SK-N-SH (cell line): ENCODE data around the gene SRSF12. TPM values are rescaled to one million over a fixed set of nuclear protein-coding genes. Genes with fewer than 3 reads are reported as not detected.

ENCODE experiments used
- CTCF ChIA-PET: fragments of 300-600, 350-600 bp; formaldehyde crosslinking; extraction: SDS; loops from one replicate; lab custom pipeline; 2021; lab: Yijun Ruan, JAX
- POLR2A ChIA-PET: fragments of 350-600 bp; sonication (Branson Sonifier 250); formaldehyde crosslinking; extraction: SDS; loops from one replicate; lab custom pipeline; 2020; ENCODE audit warnings: antibody characterized with exemption, inconsistent platforms; lab: Yijun Ruan, JAX
- DNase-seq: peaks from one replicate; pipeline ENCODE4 v3.0.0; 2012
- H2AFZ ChIP-seq: fragments of 200-600 bp; sonication (generic); 2 replicates; pipeline ENCODE4 v1.8.1; 2016; ENCODE audit warnings: antibody characterized with exemption, mild to moderate bottlenecking, low read depth
- H3F3A ChIP-seq: fragments of 200-600 bp; sonication (generic); replicated peaks from 2 replicates; pipeline ENCODE3; 2016; ENCODE audit warnings: antibody characterized with exemption, mild to moderate bottlenecking; ENCODE audit not compliant: insufficient read depth
- H3K27ac ChIP-seq, 2 experiments: fragments of 200-500 bp in 1 of 2; fragments of 200-600 bp in 1 of 2; sonication (Bioruptor generic) in 1 of 2; sonication (generic), shearing (Covaris generic) in 1 of 2; 2 replicates each; pipeline versions ENCODE4 v1.5.1 to v1.6.1; 2014 to 2016; ENCODE audit warnings: low read depth in 2 of 2, inconsistent platforms in 1 of 2, low read length in 1 of 2, mild to moderate bottlenecking in 1 of 2, mixed read lengths in 1 of 2
- H3K27me3 ChIP-seq: fragments of 200-600 bp; sonication (generic), shearing (Covaris generic); 2 replicates; pipeline ENCODE4 v1.6.1; 2016; ENCODE audit warnings: mixed run types; ENCODE audit not compliant: insufficient read depth
- H3K36me3 ChIP-seq, 2 experiments: fragments of 200-500 bp in 1 of 2; fragments of 200-600 bp in 1 of 2; sonication (Bioruptor generic) in 1 of 2; sonication (generic) in 1 of 2; replicated peaks in 1 of 2; 2 replicates each; pipeline versions ENCODE3 to v1.5.1; 2014 to 2016; ENCODE audit warnings: low read length in 1 of 2, mild to moderate bottlenecking in 1 of 2; ENCODE audit not compliant: insufficient read depth in 2 of 2, control insufficient read depth in 1 of 2
- H3K4me1 ChIP-seq, 2 experiments: fragments of 200-500 bp in 1 of 2; fragments of 200-600 bp in 1 of 2; sonication (Bioruptor generic) in 1 of 2; sonication (generic), shearing (Covaris generic) in 1 of 2; 2 replicates each; pipeline versions ENCODE4 v1.5.1 to v1.6.1; 2014 to 2016; ENCODE audit warnings: low read depth in 1 of 2, low read length in 1 of 2, mixed run types in 1 of 2; ENCODE audit not compliant: insufficient read depth in 2 of 2, control insufficient read depth in 1 of 2
- H3K4me2 ChIP-seq: fragments of 200-600 bp; sonication (generic), shearing (Covaris generic); 2 replicates; pipeline ENCODE4 v1.6.1; 2017; ENCODE audit warnings: mixed run types
- H3K4me3 ChIP-seq, 2 experiments: fragments of 200-500 bp in 1 of 2; fragments of 200-600 bp in 1 of 2; sonication (Bioruptor generic) in 1 of 2; sonication (generic), shearing (Covaris generic) in 1 of 2; 2 replicates each; pipeline versions ENCODE4 v1.5.1 to v1.8.1; 2014 to 2016; ENCODE audit warnings: low read depth in 2 of 2, inconsistent platforms in 1 of 2, low read length in 1 of 2, mild to moderate bottlenecking in 1 of 2, mixed read lengths in 1 of 2, moderate library complexity in 1 of 2
- H3K79me2 ChIP-seq: fragments of 200-600 bp; sonication (generic); 2 replicates; pipeline ENCODE4 v1.8.1; 2017; ENCODE audit warnings: mild to moderate bottlenecking; ENCODE audit not compliant: insufficient read depth
- H3K9ac ChIP-seq: fragments of 200-600 bp; sonication (generic); 2 replicates; pipeline ENCODE4 v1.6.1; 2017; ENCODE audit warnings: mixed run types
- H3K9me2 ChIP-seq: fragments of 200-600 bp; sonication (generic); 2 replicates; pipeline ENCODE4 v1.6.1; 2017; ENCODE audit warnings: mixed run types
- H3K9me3 ChIP-seq: fragments of 200-600 bp; sonication (generic); 2 replicates; pipeline ENCODE4 v1.6.1; 2017; ENCODE audit warnings: mixed run types, mild to moderate bottlenecking, moderate library complexity
- H4K20me1 ChIP-seq: fragments of 200-600 bp; sonication (generic); 2 replicates; pipeline ENCODE4 v1.6.1; 2017; ENCODE audit warnings: mild to moderate bottlenecking, mixed run types; ENCODE audit not compliant: insufficient read depth
- CHD2 ChIP-seq: fragments of 150-350 bp; IDR thresholded peaks from 2 replicates; pipeline ENCODE4 v1.6.1; 2018; ENCODE audit warnings: low read length; ENCODE audit not compliant: partially characterized antibody
- EP300 ChIP-seq, 2 experiments: IDR thresholded peaks; 2 replicates each; pipeline versions ENCODE4 v1.4.0 to v1.6.1; 2012; ENCODE audit warnings: borderline replicate concordance in 1 of 2, low read depth in 1 of 2, low read length in 1 of 2
- FOSL2 ChIP-seq: IDR thresholded peaks from 2 replicates; pipeline ENCODE4 v1.4.0; 2012; ENCODE audit warnings: low read depth, mild to moderate bottlenecking, moderate library complexity, borderline replicate concordance
- GABPA ChIP-seq: IDR thresholded peaks from 2 replicates; pipeline ENCODE4 v1.4.0; 2012; ENCODE audit warnings: low read depth, mild to moderate bottlenecking
- JUND ChIP-seq: IDR thresholded peaks from 2 replicates; pipeline ENCODE4 v1.4.0; 2012
- MEF2A ChIP-seq: IDR thresholded peaks from 2 replicates; pipeline ENCODE4 v1.4.0; 2012; ENCODE audit warnings: low read depth, borderline replicate concordance
- NFIC ChIP-seq: IDR thresholded peaks from 2 replicates; pipeline ENCODE4 v1.4.0; 2012; ENCODE audit warnings: borderline replicate concordance
- NRF1 ChIP-seq: IDR thresholded peaks from 2 replicates; pipeline ENCODE4 v1.6.1; 2012; ENCODE audit warnings: low read depth, mild to moderate bottlenecking, low read length
- RAD21 ChIP-seq: IDR thresholded peaks from 2 replicates; pipeline ENCODE4 v1.6.1; 2012; ENCODE audit warnings: mild to moderate bottlenecking, low read length
- SIN3A ChIP-seq: IDR thresholded peaks from 2 replicates; pipeline ENCODE4 v1.6.1; 2012; ENCODE audit warnings: low read depth, mild to moderate bottlenecking, low read length, moderate library complexity, borderline replicate concordance
- TAF1 ChIP-seq: IDR thresholded peaks from 2 replicates; pipeline ENCODE4 v1.6.1; 2012; ENCODE audit warnings: low read depth, mild to moderate bottlenecking, low read length, moderate library complexity, borderline replicate concordance
- TCF12 ChIP-seq: IDR thresholded peaks from 2 replicates; pipeline ENCODE4 v1.4.0; 2012
- TEAD4 ChIP-seq: IDR thresholded peaks from 2 replicates; pipeline ENCODE4 v1.4.0; 2012; ENCODE audit warnings: mild to moderate bottlenecking, borderline replicate concordance; ENCODE audit not compliant: insufficient read depth
- YY1 ChIP-seq: IDR thresholded peaks from 2 replicates; pipeline ENCODE4 v1.4.0; 2012; ENCODE audit warnings: low read depth, mild to moderate bottlenecking
- WGBS: methylation state at CpG from one replicate; pipeline ENCODE4 v1.1.6; 2017; ENCODE audit warnings: low lambda C conversion rate; 5-methylcytosine and 5-hydroxymethylcytosine counted together
- polyA plus RNA-seq, 3 experiments: library from polyadenylated mRNA; depleted of rRNA; stranded (reverse); fragments of >200 nt; gene quantifications; 2 replicates each; pipeline ENCODE4 v1.2.3, GENCODE V29; 2012
- TF ChIP-seq, protein P1 (sequence below): IDR thresholded peaks from 2 replicates; pipeline ENCODE4 v1.4.0; 2012; ENCODE audit warnings: low read depth, borderline replicate concordance
- TF ChIP-seq, protein P2 (sequence below): fragments of 150-350 bp; IDR thresholded peaks from 2 replicates; pipeline ENCODE4 v1.6.1; 2016; ENCODE audit warnings: mild to moderate bottlenecking, low read depth, low read length
- TF ChIP-seq, protein P3 (sequence below): IDR thresholded peaks from 2 replicates; pipeline ENCODE4 v1.4.0; 2012; ENCODE audit warnings: low read depth

Gene SRSF12
- polyA plus RNA-seq, 1 of the 3 experiments (the other 2 are of a cell fraction): 1.1 TPM

DNA sequence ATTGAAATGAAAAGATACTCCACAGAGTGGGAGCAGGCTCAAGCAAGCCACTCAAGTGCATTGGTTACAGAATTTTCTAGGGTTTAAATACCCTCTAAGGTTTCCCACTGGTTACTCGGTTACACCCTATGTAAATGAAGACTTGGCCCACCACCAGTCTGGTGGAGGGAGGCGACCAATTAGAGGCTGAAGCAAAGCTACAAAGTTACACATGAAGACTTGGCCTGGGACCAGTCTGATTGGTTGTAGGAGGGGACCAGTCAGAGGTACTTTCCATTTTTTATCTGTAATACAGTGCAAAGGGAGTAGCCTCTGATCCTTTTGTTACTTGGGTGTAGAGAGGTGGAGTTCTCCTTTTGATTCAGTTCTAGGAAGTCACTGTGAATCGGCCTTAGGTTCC is 7.6 kb downstream of the SRSF12 start (continued):
- TF ChIP-seq, protein P1, sequence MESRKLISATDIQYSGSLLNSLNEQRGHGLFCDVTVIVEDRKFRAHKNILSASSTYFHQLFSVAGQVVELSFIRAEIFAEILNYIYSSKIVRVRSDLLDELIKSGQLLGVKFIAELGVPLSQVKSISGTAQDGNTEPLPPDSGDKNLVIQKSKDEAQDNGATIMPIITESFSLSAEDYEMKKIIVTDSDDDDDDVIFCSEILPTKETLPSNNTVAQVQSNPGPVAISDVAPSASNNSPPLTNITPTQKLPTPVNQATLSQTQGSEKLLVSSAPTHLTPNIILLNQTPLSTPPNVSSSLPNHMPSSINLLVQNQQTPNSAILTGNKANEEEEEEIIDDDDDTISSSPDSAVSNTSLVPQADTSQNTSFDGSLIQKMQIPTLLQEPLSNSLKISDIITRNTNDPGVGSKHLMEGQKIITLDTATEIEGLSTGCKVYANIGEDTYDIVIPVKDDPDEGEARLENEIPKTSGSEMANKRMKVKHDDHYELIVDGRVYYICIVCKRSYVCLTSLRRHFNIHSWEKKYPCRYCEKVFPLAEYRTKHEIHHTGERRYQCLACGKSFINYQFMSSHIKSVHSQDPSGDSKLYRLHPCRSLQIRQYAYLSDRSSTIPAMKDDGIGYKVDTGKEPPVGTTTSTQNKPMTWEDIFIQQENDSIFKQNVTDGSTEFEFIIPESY: no peak

DNA sequence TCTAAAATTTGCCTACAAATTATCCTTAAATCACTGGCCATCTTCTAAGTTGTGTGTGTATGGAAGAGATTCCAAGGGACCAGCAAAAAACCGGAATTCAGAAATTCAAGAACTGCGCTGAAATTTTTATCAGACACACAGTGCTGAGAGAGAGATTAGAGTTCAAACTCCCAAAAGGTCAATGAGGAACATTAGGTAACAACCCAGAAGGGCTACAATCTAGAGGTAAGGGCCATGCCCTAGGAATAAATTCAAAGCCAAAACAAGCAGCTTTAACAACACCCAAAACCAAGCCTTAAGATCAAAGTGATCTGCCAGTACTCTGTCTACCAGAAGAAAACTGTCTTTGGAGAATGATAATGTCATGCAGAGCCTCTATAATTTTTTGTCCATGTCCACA is 17.8 kb downstream of the SRSF12 start:
- CTCF ChIA-PET: interaction anchor here (0.9 kb wide), 1 partner anchor 142 kb away, joined by 4 read pairs; no protein-coding TSS in a partner anchor
- DNase-seq: no peak

More for the DNA sequence above, 17.8 kb downstream of the SRSF12 start:
- no peaks in the 10 kb centered on the region for H4K20me1 ChIP-seq
- H3F3A ChIP-seq: peaks cover 5% of the 10 kb centered on the region
- WGBS: 96% methylated on average over 2 of the region's 2 CpGs
- H3K9me2 ChIP-seq: no peaks in the 10 kb centered on the region
- POLR2A ChIA-PET: no interaction called here
- H3K27me3 ChIP-seq: no peaks in the 10 kb centered on the region
- H3K4me1 ChIP-seq: no peaks in the 10 kb centered on the region; a peak in 1 of 4 replicates
- TF ChIP-seq GABPA (no peak), MEF2A (no peak), SIN3A (no peak), YY1 (no peak), CHD2 (no peak), EP300 (IDR thresholded peaks at IDR 0.05; ENCODE audit: borderline replicate concordance in 1 of 2, low read depth in 1 of 2, low read length in 1 of 2) (no peak), NRF1 (no peak), TCF12 (no peak), FOSL2 (no peak), TEAD4 (no peak), RAD21 (no peak), JUND (no peak), NFIC (no peak), TAF1 (no peak)
- TF ChIP-seq, protein P2, sequence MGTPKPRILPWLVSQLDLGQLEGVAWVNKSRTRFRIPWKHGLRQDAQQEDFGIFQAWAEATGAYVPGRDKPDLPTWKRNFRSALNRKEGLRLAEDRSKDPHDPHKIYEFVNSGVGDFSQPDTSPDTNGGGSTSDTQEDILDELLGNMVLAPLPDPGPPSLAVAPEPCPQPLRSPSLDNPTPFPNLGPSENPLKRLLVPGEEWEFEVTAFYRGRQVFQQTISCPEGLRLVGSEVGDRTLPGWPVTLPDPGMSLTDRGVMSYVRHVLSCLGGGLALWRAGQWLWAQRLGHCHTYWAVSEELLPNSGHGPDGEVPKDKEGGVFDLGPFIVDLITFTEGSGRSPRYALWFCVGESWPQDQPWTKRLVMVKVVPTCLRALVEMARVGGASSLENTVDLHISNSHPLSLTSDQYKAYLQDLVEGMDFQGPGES: no peak
- TF ChIP-seq, protein P1: no peak
- TF ChIP-seq, protein P3, sequence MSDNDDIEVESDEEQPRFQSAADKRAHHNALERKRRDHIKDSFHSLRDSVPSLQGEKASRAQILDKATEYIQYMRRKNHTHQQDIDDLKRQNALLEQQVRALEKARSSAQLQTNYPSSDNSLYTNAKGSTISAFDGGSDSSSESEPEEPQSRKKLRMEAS: no peak
- no peaks in the 10 kb centered on the region for H3K9me3 ChIP-seq
- no peak overlapping the region for H2AFZ ChIP-seq
- H3K9ac ChIP-seq: no peak overlapping the region
- no peaks in the 10 kb centered on the region for H3K36me3 ChIP-seq
- no peak overlapping the region for H3K27ac ChIP-seq
- H3K4me3 ChIP-seq: no peak overlapping the region
- H3K4me2 ChIP-seq: 0 out of 2 replicates have a peak overlapping the region, but pooled peaks have one; percentile 1
- no peaks in the 10 kb centered on the region for H3K79me2 ChIP-seq
